ENCODE results near the gene EPSTI1.
"Not testable (repeated sequence)": the region's sequence is repeated elsewhere in the genome, so short reads cannot be mapped to it uniquely, and the experiment has no call there.

Gene EPSTI1

GRCh38 chr13:42894765-42895243, 97.2 kb downstream of the EPSTI1 start:
- peak; percentile 41 for DNase-seq (ENCODE audit: low read depth, low spot score)

DNA sequence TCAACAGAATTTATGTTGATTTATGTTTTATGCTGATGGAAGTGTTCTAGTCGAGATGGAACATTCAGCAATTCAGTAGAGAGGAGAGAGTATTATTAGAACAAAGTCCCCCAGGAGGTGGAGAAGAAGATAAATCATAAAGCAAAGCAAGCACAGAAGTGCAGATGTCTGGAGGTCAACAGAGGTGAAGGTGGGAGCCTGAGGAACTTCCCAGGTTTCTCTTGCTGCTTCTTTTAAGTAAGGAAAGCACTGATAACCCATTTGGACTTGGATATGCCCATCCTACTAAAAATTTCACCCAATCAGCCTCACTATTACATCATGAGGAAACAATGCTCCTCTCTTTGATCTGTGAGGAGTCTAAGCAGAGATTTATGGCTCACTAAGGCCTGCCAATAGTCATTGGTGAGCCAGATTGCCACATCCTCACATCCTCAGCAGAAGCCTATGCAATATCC, 98.8 kb downstream of the EPSTI1 start:
- peak; percentile 23 for DNase-seq (ENCODE audit: low read depth, low spot score)

- no peak for DNase-seq (ENCODE audit: low read depth, low spot score)
Measured at GRCh38 chr13:42892760-42893159, 99.3 kb downstream of the EPSTI1 start.

- DNase-seq (ENCODE audit: low read depth, low spot score) = no peak
Measured at GRCh38 chr13:42891591-42891990, 100.5 kb downstream of the EPSTI1 start.

GRCh38 chr13:42885325-42885724, 106.7 kb downstream of the EPSTI1 start:
- no peak for DNase-seq (ENCODE audit: low read depth, low spot score)

DNA sequence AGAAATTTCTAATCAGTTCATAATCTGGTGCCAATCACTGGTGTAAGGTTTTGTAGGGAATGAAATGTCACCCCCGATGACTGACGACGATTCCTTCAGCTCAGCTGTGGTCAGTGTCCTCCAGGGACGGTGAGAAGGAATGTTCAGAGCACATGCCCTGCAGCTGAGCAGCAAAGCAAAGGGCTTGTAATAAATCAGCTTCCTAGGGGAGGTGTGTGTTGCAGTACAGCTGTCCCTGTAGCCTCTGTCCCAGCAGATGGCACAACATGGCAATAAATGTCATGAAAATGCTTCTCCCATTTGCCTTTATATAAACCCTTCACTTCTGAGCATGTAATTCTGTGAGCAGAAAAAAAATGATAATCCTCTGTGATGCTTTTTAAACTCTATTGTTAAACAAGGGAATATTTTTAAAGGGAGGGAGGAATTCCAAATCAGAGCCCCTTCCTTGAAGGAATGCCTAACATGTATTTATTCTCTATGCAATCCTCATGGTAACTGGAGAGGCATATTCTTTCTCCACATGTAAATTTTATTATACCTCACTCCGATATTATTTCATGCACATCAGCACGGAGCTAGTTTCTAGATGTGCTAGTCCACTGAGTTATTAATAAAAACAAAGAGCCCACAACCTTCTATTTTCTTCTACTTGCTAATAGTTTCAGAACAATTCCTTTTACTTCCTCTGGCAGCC, 108.1 kb downstream of the EPSTI1 start:
- peak; percentile 58 for DNase-seq (ENCODE audit: low read depth, low spot score)

DNA sequence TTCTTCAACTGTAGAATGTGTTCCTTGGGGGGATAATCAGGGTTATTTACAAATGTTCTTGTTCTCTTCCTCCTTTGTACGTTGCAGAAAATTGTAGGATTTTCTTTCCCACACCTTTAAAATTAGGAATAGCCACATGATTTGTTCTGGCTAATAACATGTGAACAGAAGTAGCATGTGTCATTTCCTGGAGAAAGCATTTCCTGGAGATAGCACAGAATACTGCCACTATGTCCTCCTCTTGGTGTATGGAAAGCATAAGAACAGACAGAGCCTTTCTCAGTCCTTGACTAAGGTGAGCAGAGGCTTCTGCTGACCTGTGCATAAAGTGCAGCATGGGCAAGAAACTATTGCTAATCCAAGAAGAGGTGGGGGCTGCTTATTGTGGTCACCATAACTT, 108.9 kb downstream of the EPSTI1 start:
- DNase-seq (ENCODE audit: low read depth, low spot score) = no peak

- DNase-seq (ENCODE audit: low read depth, low spot score) = peak; percentile 20
Measured at GRCh38 chr13:42880056-42880605, 111.9 kb downstream of the EPSTI1 start.

- DNase-seq (ENCODE audit: low read depth, low spot score) = no peak
Measured at GRCh38 chr13:42878721-42879120, 113.3 kb downstream of the EPSTI1 start.

- peak; percentile 34 for DNase-seq (ENCODE audit: low read depth, low spot score)
Measured at GRCh38 chr13:42876887-42877545, 115.0 kb downstream of the EPSTI1 start.

- no peak for DNase-seq (ENCODE audit: low read depth, low spot score)
Measured at GRCh38 chr13:42876270-42876714, 115.7 kb downstream of the EPSTI1 start.

DNA sequence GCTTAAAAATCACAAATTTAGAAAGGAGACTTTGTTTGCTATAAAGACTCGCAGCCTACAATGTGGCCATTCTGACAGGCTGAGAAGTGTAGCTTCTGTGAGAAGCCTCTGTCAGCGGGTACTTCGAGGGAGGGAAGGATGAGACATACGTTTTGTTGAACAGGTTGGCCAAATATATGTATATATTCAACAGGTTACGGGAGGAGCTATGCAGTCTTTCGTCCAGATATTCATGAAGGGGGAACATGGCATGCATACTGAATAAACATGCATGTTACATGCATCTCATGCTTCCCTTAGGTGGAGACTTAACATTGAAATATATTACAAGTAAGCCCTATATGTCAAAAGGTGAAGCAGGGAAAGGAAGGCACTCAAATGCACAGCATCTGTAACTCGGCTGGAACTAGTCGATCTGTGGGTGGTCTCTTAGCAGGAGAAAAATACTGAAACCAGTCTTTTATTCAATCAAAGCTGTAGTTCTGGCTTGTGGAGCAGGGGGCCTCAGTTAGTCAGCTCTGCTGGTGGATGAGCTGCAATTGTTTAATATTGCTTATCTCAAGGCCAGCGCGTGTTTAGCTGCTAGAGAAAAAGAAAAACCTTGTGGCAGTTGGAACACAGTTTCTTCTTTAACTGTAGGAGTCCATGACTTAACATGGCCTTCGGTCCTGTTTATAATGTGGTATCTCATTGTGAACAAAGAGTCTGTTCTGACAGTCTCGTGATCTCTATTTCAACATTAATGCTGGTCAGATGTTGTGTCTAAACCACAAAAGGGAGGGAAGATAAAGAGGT, 116.4 kb downstream of the EPSTI1 start:
- peak; percentile 34 for DNase-seq (ENCODE audit: low read depth, low spot score)

DNA sequence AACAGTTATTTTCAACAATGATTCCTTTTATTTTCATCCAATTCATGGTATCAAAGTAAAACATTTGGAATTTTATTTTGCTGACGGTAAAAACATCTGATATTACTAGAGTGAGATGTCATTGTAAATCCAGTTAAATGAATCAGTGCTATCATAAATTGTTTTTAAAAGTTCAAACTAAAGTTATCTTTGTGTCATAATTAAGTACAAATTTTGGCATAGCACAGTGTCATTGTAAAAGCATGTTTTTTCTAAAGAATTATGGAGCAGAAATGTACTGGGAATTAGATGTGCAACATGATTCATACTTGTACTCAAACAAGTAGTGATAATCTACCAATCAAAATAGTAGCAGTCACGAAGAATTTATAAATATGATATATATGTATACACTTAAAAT, 117.8 kb downstream of the EPSTI1 start:
- no peak for DNase-seq (ENCODE audit: low read depth, low spot score)

DNA sequence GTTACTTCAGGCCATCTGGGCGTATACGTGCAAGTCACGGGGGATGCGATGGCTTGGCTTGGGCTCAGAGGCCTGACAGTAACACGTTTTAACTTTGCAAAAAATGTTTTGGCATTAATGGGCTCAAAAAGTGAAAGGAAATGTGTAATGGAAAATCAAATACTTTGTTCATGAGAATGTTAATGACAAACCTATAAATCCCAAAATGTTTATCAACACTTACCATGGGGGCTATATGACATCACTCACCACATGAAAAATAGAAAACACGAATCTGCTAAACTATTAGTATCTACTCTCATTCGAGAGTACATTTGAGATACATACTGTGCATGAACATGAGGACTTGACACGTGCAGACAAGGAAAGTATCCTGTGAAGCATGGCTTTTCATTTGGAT, 119.0 kb downstream of the EPSTI1 start:
- no peak for DNase-seq (ENCODE audit: low read depth, low spot score)

GRCh38 chr13:42867232-42867631, 124.8 kb downstream of the EPSTI1 start:
- no peak for DNase-seq (ENCODE audit: low read depth, low spot score)

GRCh38 chr13:42865768-42866102, 126.3 kb downstream of the EPSTI1 start:
- DNase-seq (ENCODE audit: low read depth, low spot score) = no peak

DNA sequence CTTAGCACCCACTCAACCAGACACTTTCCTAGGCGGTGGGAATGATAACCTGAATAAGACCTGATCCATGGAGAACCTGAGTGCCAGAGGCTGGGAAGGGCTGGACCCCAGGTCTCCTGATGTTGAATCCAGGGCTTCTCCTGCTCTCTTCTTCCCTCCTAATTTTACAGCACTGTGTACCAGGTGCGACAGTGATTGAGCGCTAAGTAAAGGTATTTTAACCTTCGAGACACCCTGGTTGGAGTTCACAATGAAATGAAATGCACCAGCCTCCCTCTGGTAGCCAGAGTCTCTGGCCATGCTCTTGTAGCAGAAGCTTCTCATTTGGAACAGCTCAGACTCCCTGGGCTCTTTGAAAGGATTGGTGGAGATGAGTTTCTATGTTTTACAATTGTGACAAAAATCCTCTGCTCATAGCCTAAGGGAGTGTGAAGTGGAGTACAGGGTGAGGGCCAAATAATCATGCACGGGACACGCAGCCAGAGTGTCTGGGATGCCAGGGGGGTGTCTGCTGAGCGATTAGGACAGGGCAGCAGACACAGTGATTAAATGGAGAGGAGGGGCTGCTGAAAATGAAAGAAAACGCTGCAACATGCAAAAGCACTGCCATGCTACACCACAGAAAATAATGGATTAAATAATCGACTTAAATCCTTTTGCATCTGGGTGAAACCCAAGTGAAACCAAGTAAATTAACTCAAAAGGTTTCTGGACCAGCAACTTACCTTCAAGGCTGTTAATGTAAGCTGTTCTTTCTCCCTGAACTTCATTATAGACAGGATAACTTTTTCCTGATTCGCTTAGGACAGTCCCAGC, 126.9 kb downstream of the EPSTI1 start:
- DNase-seq (ENCODE audit: low read depth, low spot score) = no peak

DNA sequence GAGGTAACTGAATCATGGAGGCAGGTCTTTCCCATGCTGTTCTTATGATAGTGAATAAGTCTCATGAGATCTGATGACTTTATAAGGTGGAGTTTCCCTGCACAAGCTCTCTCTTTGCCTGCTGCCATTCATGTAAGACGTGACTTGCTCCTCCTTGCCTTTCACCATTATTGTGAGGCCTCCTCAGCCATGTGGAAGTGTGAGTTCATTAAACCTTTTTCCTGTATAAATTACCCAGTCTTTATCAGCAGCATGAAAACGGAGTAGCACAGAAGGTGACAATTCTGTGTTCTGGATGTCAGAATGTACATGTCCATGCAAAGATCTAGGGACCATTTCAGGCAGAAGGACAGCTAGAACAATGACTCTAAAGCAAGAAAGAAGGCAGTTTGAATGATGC, 129.7 kb downstream of the EPSTI1 start:
- DNase-seq (ENCODE audit: low read depth, low spot score) = not testable (repeated sequence)

- no peak for DNase-seq (ENCODE audit: low read depth, low spot score)
Measured at GRCh38 chr13:42860485-42860884, 131.6 kb downstream of the EPSTI1 start.

- no peak for DNase-seq (ENCODE audit: low read depth, low spot score)
Measured at GRCh38 chr13:42859760-42860159, 132.3 kb downstream of the EPSTI1 start.

- DNase-seq (ENCODE audit: low read depth, low spot score) = no peak
Measured at GRCh38 chr13:42855410-42855809, 136.6 kb downstream of the EPSTI1 start.

Data from astrocyte of the hippocampus (primary cell).